HG02588 (cell line): Measurements from ENCODE around the gene C1orf159.
"Not testable (repeated sequence)": the region's sequence is repeated elsewhere in the genome, so short reads cannot be mapped to it uniquely, and the experiment has no call there.

Experiments used
- ATAC-seq: cut with Tn5 transposase; IDR thresholded peaks from one replicate; pipeline ENCODE4 v1.9.1; 2021; ENCODE audit warnings: mild to moderate bottlenecking, moderate library complexity; ENCODE audit not compliant: unreplicated experiment

Gene C1orf159

DNA sequence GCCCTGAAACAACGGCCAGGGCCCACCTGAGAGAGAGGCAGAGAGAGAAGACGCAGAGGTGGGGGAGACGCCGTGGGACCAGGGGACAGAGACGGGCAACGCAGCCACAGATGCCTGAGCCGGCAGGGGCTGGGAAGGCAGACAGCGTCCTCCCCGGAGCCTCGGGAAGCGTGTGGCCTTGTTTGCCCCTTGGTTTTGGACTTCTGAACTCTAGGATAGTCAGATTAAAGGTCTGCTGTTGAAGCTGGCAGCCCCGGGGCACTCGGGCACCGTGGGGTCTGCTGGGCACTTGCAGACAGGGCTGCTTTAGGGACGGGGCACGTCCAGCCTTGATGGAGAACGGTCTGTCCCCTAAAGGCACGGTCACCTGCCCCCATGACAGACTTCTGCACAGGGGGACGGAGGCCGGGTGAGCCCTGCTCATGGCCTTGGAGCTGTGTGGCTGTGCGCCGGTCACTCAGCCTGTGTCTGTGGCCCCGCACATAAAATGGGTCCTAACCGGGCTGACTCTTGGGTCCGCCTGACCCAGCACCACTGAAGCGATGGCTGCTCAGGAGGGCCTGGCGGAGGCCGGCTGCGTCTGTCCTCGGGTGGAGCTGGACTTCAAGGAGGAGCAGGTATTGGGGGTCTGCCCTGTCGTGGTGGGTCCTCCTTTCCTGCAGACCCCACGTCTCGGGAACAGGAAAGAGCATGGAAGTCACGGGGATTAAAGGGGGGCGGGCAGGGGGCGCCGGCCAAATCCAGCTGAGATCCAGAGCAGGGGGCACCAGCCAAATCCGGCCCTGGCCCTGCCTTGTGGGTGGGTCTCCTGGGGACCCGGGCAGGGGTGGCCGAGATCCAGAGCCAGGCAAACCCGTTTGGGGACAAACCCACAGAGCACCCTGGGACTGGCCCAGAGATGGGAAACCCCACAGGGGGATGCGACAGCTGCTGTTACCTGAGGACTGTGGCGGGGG is 32.2 kb downstream of the C1orf159 start:
- no peak for ATAC-seq

DNA sequence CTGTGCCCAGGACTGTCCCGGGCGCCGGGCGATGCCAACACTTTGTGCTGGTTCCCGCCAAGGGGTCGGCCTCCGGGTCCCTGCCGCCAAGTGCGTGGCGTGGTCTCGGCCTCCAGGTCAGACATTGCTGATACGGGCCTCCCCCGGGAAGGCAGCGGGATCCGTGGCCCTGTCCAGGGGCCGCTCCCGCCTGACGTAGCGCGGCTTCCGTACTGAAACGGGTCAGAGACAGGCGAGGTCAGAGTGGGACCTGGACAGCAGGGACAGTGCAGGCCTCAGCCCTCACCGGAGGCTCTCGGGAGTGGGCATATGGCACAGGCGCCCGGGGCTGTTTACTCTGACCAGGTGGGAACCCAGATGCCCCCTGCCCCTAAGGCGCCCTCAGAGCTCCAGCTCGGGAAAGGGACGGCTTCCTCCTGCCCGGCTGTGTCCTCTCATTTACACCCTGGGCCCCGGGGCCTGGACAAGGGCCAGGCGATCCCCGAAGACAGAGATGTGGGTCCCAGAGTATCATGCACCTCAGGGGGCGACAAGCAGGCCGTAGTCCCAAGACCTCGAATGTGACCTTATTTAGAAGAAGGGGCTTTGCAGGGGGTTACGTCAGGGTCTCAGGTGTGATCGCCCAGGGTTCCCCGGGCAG is 33.0 kb downstream of the C1orf159 start:
- ATAC-seq: no peak

DNA sequence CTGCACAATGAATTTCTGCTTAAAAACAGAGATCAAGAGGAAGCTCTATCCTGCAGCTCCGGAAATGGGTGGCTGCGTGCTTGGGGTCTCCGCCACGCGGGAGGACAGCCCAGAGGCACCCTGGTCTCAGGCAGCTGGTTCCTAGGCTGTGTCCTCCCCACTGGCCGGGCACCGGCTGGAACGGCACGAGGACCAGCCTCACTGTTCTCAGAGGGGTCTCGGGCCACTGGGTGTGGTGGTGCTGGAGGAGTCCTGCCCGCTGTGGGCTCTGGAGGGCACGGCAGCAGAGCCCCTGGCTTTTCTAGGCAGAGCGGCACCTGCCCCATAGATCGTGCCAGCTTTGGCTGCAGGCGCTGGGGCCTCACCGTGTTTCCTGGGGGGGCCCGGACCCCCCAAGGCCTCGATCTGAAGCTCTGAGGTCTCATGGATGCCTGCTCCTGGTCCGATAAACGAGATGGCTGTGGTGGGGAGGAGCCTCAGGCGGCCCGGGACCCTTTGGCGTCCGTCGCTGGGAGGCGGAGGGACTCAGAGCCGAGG is 33.6 kb downstream of the C1orf159 start:
- no peak for ATAC-seq

DNA sequence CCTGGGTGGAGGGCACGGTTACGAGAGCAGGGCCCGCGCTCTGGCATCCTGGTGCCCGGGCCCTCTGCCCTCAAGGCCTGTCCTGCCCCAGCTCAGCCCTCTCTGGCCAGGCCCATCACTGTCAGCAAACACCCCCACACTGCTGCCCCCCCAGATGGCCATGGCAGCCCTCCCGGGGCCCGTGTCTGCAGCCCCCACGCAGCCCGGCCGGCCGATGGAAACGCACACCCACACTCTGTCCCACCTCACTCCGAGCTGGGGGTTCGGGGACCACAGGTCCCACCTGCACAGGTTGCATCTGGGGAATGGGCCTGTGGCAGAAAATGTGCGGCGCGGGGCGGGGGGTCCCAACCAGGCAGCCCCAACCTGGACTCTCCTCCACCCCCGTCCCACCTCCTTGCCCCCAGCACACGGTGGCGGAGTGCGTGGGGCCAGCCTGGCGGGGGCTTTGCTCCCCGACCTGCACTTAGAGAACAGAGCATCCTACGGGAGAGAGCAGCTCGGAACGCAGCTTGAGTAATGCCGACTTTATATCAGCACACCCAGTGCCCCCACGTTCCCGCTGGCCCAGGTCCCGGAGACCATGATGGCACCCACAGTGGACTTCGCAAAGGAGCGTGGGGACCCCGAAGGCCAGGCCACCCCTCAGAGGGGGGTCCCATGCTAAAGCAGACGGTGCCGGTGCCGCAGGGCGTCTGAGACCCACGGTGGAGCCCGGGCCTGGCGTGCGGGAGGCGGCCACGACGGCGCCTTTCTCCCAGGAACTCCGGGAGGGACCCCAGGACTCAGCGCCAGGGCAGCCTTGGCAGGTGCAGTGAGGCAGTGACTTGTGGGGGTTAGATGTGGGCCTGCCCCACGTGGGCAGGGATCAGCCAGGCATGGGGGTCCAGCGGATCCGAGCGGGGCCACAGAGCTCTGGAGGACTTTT is 34.3 kb downstream of the C1orf159 start:
- ATAC-seq: no peak

DNA sequence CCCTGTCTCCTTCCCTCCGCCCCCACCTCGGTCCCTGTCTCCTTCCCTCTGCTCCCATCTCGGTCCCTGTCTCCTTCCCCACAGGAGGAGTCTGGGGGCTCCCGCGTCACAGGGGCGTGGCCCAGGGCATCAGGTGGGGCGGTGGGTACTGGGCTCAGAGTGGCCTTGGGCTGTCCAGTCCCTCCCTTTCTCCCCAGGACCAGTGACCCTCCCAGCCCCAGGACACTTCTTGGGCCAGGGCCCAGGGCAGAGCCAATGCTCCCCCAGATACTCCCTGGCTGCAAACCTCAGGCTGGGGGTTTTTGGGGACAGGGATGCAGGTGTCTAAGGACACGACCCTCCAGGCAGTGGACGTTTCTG is 35.0 kb downstream of the C1orf159 start:
- no peak for ATAC-seq

DNA sequence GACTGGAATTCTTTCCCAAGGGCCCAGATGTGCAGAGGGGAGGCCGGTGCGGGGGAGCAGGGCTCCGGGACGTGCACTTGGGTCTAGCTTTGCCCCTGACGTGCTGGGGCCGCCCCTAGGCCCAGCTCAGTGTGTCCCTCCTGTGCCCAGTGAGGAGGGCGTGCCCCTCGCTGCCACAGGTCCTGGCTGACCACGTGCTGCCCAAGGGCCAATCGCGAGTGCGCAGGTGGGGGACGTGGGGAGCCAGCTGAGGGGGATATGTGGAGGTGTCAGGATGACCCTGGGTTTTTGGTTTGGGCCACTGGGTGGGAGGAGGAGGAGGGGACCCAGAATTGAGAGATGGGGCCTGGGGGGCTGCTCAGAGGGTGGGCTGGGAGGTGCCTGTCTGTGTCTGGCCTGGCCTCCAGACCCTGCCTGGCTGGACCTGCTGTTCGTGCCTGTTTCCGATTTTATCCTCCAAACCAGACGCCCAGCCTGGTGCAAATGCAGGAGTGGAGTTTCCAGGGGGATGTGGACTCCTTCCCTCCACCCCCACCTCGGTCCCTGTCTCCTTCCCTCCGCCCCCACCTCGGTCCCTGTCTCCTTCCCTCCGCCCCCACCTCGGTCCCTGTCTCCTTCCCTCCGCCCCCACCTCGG is 35.6 kb downstream of the C1orf159 start:
- ATAC-seq: no peak

DNA sequence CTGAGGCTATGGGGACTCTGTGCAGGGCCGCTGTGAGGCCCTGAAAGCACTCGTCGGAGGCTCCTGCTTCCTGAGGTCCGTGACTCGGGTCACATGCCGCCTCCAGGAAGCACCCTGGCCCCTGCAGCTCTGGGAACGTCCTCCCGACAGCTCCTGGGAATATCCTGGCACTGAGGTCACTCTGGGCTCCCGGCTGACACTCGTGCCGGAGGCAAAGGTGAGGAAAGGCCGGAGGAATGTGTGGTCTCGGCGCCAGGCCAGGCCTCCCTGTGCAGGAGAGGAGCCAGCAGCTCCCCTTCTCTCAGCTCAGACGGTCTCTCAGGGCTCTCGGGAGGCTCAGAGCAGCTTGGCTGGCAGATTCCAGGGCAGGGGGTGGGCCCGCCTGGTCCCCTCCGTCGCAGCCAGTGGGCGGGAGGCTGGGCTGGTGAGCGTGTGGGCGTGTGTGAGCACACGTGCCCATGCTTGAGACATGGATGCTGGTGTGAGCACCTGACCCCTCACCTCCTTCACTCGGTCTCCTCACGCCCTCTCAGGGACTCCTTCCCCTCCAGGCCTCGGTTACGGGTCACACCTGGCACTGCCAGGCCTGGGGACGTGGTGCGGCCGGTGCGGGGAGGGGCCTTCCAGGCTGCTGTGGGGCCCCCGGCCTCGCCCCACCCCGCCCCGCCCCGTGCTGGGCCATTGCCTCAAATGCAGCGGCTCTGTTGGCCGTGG is 36.3 kb downstream of the C1orf159 start:
- no peak for ATAC-seq

DNA sequence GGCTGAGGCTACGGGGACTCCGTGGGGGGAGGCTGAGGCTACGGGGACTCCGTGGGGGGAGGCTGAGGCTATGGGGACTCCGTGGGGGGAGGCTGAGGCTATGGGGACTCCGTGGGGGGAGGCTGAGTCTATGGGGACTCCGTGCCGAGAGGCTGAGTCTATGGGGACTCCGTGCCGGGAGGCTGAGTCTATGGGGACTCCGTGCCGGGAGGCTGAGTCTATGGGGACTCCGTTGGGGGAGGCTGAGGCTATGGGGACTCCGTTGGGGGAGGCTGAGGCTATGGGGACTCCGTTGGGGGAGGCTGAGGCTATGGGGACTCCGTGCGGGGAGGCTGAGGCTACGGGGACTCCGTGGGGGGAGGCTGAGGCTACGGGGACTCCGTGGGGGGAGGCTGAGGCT is 38.5 kb downstream of the C1orf159 start:
- not testable (repeated sequence) for ATAC-seq

DNA sequence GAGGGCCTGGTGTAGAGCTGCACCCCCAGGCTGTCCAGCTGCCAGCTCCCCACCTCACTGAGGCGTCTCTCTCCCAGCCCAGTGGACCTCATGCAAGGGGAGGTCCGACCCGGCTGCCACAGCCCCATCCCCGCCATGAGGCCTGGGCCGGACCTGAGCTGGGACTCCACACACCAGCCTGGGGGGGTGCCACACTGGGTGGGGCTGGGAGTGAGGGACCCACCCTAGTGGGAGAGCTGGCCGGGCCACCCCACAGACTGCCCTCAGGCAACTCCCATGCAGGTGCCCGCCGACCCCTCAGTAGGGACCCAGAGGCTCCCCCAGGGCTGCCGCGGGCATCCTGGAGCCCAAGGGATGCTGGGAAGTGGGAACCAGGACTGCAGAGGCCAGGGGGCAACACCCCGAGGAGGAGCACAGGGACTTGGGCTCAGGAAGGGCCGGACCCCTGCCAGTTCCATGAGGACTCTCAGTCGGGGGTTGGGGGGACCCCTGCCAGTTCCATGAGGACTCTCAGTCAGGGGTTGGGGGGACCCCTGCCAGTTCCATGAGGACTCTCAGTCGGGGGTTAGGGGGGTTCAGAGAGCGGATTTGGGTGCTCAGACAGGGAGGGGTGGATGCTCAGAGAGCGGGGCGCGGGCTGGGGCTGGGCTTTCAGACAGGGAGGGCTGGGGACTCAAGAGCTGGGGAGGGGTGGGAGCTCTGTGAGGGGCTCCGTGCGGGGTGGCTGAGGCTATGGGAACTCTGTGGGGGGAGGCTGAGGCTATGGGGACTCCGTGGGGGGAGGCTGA is 40.5 kb downstream of the C1orf159 start:
- no peak for ATAC-seq

DNA sequence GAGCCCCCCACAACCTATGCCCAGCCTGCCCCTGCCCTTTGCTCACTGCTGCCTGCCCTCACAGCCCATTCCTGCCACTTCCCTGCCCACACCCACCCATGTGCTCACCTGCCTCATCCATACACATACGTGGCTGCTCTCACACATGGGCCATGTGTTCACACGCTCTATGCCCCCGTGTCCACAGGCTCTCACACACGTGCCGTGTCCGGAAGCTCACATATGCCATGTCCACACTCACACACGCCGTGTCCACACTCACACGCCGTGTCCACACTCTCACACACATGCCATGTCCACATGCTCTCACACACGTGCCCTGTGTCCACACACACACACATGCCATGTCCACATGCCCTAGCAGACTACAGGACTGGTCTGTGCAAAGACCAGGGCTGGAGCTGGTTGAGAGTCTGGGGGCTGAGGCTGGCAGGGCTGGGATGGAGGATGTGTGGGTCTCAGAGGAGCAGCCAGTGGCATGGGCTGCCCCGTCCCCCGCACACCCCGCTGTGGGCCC is 41.2 kb downstream of the C1orf159 start:
- no peak for ATAC-seq

DNA sequence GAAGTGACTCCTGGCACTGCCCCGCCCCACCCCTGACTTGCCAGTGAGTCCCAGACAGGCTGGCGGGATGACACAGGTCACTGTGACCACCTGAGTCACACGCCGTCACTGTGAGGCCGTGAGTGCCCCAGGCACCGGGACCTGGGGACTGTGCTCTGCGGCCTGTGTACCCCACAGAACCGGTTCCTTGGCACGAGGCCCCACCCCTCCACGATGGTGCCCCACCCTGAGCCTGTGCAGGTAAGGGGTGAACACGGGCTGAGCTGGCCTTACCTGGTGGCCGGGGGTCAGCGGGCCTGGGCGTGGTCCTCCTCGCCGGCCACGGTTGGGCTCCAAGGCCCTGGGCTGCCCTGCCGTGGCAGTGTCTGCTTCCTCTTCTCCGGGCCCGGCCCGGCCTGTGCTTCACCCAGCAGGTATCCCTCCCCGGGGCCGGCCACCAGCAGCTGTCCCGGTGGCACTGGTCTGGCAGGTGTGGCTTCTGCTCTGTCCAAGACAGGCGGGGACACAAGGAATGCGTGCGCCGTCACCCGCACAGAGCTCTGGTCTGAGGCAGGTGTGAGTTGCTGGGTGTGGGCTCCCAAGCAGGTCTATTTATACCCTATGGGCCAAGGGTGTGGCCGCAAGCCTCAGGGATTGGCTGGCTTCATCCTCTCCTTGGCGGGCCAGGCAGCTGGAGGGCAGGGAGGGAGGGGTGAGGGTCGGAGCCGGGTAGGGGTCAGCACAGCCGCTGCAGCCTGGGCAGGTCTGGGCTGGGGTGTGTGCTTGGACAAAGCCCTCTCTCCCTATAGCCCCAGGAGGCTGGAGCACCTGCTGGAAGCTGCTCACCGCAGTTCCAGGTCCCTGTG is 41.9 kb downstream of the C1orf159 start, which contains the start of gene RNF223:
Gene RNF223 (minus strand): TSS at position 564 of the 845 bp plus-strand sequence. CDS start 1,740 bp downstream, outside the sequence.
- no peak for ATAC-seq

DNA sequence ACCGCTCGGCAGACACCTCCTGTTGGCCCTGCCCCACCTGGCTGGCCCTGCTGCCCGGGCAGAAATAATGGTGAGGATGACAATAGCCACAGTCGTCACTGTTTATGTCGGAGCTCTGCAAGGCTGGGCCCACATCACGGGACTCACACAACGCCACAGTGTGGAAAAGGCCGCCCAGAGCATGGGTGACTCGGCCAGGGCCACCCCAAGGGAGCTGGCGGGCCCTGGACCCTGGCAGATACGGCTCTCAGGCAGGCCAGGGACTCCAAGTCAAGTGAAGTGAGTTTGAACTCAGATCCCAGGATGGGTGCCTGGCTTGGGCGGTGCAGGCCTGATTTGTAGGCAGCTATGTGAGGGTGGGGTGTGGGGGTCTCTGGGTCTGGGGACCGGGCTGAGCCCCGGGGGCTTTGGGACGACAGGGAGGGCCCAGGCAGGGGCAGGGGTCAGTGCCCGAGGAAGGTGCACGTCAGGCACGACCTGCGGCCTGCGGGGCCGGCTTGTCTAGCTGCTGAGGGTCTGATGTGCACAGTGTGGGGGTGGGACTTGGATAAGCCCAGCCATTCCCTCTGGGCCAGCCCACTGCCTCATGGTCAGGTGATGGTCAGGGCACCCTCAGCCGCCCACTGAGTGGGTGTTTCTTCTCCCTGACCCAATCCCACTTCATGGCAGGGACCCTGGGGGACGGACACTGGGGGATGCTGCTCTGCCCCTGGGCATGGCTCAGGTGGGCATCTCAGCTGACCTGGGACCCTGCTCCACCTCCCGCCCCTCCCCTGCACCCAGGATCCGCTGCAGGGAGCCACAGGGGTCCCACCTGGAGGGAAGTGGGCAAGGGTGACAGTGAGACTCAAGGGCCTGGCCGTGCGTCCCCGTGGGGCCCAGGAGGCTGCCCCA is 42.8 kb downstream of the C1orf159 start:
- no peak for ATAC-seq

DNA sequence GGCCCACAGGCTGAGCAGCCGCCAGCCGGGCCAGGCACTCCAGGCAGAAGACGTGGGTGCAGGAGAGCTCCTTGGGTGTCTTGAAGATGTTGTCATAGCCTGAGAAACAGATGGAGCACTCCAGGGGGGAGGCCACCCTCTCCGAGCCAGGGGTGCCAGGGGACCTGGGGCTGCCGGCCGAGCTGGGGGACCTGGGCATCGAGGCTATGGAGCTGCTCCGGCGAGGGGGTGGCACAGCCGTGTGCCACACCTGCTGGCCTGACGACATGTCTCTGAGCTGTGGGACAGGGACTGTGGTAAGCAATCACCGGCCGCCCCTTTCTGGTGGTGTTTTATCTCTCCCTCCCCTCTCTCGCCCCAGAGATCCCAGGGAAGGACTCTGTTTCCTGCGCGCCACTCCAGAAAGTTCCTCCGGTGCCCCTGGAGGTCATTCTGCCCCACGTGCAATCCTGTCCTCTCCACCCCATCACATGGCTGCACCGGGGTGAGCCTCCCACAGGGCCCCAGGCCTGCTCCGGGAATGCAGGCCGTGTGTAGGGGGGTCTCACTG is 43.5 kb downstream of the C1orf159 start:
- no peak for ATAC-seq

DNA sequence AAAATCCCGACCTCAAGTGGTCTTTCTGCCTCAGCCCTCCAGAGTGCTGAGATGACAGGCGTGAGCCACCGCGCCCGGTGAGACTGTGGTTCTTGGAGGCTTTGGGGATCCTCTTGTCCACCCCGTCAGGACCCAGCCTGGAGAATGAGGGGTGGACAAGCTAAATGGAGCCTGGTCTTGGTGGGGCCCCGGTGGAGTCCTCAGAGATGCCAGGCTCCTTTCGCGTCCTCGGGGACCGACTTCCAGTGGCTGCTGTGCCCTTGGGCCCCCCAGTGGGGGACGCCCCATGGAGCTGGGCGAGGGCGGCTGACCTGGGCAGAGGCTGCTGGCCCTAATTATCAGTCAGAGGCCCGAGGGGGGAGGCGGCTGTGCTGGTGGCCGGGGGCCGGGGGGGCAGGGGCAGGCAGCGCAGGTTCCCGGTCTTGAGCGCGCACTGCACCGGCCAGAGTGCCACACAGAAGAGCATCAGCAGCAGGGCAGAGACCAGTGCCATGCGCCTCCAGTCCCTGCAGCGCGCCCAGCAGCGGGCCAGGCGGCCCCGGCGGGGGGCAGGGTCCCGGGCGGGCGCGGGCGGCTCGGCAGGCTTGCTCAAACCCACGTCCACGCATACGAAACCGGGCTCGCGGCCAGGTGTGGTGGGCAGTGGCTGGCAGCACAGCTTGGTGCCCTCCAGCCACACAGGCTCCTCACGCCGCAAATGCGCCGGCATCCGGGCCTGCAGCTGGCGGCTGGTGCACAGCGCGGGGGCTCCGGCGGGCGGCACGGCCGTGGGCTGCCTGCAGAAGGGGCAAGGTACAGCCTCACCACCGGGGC is 44.2 kb downstream of the C1orf159 start:
- no peak for ATAC-seq
